ENCODE data around the gene CASTOR1. TPM values are rescaled to one million over a fixed set of nuclear protein-coding genes. Genes with fewer than 3 reads are reported as not detected.

CASTOR1 gene
- total RNA-seq, 1 donor from 2014 or later = 9.1 TPM

DNA sequence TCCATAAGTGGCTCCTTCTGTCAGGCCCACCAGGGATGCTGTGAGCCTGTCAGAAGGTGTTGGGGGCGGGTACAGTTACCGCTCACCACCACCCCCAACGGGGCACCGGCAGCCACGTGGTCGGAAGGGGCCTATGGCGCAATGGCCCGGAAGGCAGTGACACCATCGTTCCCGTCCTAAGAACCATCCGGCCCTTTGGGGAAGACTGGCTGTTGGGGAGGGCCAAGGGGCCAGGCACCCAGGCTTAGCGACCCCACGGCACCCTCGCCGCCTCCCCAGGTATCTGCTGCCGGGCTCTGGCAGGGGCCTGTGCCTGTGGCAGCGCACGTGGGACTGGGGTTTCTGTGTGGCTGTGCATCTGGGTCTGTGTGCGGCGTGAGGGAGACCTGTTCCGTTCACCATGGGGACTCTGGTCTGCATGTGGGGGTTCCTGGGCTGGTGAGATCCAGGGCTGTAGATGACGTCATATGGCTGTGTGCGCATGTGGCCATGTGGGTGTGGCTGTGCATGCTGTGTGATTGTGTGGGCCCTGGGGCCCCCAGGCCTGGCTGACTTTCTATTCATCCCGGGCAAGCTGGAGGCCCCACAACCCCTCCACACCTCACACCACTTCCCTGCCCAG, 23.4 kb downstream of the CASTOR1 start:
- DNase-seq (ENCODE audit: low spot score) = no peak

GRCh38 chr22:30265131-30265720, 24.1 kb downstream of the CASTOR1 start:
- DNase-seq (ENCODE audit: low spot score) = no peak

- no peak for DNase-seq (ENCODE audit: low spot score)
Observed at GRCh38 chr22:30263883-30264282, 25.4 kb downstream of the CASTOR1 start.

DNA sequence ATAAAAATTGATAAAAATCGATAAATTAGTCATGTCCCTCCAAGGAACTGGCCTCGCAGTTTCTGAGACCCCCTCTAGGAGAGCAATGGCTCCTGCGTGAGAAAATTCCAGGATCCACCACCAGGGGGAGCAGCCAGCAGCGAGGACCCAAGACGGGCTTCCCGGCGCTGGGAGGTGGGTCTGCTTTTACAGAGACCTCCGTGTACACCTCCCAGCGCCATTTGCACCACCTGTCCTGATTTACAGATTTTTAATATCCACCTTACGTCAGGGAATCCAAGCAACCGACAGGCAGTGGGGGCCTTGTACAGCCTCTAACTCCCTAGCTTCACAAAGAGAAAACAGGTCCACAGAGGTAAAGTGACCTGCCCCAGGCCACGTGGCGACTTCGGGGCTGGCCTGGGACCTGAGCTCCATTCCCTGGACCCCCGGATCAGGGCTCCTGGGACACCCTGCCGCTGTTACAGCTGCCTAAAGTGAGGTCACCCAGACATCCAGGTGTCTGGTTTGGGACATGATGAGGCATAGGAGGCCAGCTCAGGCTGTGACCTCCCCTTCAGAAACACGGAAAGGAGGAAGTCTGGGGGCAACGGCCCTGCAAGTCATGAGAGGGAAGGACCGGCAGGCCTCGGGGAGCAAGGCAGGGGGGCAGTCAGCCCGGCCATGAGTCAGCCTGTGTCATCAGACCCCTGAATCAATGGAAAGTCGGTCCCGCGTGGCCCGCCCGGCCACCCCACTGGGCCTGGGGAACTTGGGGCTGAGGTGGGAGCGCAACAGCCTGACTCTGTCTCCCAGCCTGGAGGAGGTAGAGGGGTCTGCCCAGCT, 26.2 kb downstream of the CASTOR1 start:
- peak; percentile 76 for DNase-seq (ENCODE audit: low spot score)

- DNase-seq (ENCODE audit: low spot score) = peak; percentile 46
Observed at GRCh38 chr22:30262112-30262511, 27.2 kb downstream of the CASTOR1 start.

- no peak for DNase-seq (ENCODE audit: low spot score)
Observed at GRCh38 chr22:30261134-30261533, 28.2 kb downstream of the CASTOR1 start.

DNA sequence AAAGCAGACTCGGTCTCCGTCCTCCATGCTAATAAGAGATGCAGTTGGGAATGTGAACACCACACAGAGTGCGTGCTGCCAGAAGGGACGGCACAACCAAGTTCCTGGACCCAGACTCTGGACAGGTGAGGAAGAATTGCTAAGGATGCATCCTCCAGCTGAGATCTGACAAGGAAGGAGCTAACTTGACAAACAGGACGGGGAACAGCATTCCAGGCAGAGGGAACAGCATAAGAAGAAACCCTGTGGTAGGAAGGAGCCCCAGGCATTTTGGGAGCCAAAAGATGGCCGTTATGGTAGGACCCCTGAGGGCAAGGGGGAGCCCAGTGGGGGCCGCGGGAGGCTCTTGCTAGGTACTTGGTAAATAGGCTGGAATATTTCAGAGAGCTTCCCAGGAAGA, 28.6 kb downstream of the CASTOR1 start:
- DNase-seq (ENCODE audit: low spot score) = no peak

- DNase-seq (ENCODE audit: low spot score) = no peak
Observed at GRCh38 chr22:30260276-30260675, 29.0 kb downstream of the CASTOR1 start.

- DNase-seq (ENCODE audit: low spot score) = peak; percentile 67
Observed at GRCh38 chr22:30254314-30254713, 35.0 kb downstream of the CASTOR1 start.

DNA sequence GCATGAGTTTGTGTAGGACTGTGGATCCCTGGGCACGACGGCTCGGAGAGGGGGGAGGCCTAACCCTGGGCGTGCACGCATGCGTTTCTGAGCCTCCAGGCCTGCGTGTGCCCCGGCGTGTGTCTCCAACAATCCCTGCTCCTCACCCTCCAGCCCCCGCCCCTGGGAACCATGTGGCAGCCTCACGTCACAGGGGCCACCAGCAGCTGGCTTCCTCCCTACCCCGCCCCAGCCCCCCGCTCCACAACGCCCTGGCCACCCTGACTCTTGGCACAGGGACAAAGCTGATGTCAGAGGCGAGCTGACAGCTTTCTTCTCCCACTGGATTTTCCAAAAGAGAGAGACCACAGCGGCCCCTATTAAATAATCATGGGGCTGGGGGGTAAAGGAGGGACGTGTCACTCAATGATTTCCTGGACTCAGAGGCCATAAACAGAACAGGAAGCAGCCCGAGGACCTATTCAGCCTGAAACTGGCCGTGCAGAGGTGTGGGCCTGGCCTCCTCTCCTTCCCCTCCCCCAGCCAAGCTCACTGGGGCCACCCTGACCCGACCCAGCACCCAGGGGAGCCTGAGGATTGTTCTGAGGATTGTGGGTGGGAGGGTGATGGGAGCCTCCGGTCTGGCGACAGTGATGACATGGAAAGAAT, 36.0 kb downstream of the CASTOR1 start:
- peak; percentile 71 for DNase-seq (ENCODE audit: low spot score)

GRCh38 chr22:30252411-30253204, 36.7 kb downstream of the CASTOR1 start:
- DNase-seq (ENCODE audit: low spot score) = no peak

GRCh38 chr22:30251711-30252110, 37.6 kb downstream of the CASTOR1 start:
- DNase-seq (ENCODE audit: low spot score) = no peak

GRCh38 chr22:30250661-30251267, 38.5 kb downstream of the CASTOR1 start:
- DNase-seq (ENCODE audit: low spot score) = no peak

GRCh38 chr22:30250039-30250565, 39.2 kb downstream of the CASTOR1 start:
- DNase-seq (ENCODE audit: low spot score) = no peak

DNA sequence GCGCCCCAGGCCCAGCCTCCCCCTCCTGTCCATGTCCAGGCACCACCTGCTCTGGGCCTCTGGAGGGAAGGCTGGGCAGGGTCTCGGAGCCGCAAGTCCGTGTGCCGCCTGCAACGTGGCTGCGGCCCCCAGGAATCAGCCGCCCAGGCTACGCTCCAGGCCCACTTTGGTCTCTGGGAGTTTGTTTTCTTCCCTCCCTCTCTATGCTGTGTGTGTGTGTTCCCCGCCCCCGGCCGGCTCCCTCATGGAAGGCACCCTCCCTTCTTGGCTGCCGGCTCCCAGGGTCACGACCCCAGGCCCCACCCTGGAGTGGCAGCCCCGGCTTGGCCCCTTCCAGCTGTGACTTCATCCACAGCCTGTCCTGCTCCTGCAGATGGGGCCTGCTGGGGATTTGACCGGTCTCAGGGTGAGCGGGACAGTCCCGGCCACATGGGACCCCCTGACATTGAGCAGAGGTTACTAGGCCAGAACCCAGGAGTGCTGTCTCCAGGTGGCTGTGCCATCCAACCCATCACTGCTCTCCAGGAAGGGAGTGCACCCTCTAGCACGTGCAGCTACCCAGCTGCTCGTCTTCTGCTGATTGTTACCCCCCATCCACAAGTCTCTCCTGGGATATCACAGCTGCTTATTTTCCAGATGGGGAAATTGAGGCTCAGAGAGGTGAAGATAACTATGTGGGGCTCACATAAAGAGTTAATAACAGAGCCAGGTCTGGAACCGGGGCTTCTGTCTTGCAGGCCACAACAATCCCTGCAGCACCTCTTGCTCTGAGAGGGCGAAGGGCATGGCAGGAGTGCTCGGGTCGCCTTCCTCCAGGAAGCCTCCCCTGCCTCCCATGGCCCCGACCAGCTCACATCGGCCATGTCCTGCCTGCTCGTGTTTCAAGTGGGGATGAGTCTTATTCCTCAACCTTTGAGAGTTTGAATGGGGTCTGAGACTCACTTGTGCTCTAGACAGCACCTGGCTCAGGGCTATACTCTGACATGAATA, 40.0 kb downstream of the CASTOR1 start:
- DNase-seq (ENCODE audit: low spot score) = peak; percentile 70

DNA sequence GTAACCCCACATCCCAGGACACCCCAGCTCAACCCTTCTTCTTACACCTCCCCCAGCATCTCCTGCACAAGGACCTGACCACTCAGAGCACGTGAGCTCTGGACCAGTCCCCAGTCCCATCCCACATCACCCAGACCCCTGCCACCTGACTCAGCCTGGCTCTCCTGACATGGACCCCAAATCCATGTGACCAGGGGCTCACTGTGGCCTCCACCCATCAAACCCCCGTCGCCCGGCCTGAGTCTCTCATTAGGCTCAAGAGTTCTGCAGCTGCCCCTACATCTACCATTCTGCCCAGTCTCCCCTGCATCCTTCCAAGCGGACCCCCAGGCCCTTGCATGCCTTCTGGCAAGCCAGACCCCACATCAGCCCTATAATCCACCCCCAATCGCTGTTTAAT, 40.8 kb downstream of the CASTOR1 start:
- DNase-seq (ENCODE audit: low spot score) = no peak

DNA sequence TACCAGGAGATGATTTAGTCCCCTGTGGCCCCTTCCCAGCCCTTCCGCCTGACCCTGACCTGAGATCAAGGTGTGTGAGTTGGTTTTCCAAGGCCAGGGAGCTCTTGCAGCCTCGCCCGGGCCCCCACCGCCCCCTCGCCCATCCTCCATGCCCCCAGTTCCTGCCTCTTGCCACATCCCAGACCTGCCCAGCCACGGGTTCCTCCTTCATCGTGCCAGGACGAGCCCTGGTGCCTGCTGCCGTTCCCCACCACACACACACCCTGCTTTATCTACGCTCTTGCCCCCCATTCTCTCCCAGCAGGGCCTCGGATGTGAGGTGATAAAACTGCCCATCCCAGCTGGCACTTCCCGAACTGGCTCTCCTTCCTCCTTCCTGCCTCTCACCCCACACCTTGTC, 41.3 kb downstream of the CASTOR1 start:
- DNase-seq (ENCODE audit: low spot score) = no peak

GRCh38 chr22:30247561-30247960, 41.7 kb downstream of the CASTOR1 start:
- no peak for DNase-seq (ENCODE audit: low spot score)

DNA sequence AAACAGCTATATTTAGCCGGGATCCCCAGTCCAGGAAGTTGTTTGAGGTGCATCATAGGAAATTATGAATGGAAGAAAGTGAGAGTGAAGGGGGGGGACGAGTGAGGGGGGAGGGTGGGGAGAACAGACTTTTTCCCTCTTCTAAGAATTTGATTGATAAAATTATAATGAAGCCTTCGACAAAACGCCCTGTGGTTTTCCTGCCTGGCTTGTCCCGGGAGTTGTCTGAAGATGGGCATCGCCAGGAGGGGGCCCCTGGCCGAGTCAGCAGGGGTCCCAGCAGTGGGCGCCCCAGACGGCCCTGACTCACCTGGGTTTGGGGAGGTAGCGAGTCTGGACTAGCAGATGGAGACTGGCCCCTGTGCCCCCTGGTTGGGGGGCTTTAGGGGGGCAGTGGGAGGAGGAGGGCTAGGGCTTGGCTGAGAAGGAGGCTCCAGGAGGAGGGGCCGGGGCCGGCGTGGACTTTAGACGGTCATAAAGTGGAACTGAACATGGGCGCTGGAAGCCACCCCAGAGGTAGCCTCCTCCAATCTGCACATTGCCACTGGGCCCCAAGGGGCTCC, 42.4 kb downstream of the CASTOR1 start:
- DNase-seq (ENCODE audit: low spot score) = no peak
